GM19468 (cell line): Measurements from ENCODE around the gene CDK16.
A peak's percentile ranks its signal among the peaks of the same experiment; 100 is the strongest.

ENCODE experiments used
- ATAC-seq: cut with Tn5 transposase; IDR thresholded peaks from one replicate; pipeline ENCODE4 v1.9.1; 2021; ENCODE audit warnings: mild to moderate bottlenecking, moderate library complexity, moderate number of reproducible peaks; ENCODE audit not compliant: unreplicated experiment; ENCODE audit errors: extremely low read depth

CDK16 gene

DNA sequence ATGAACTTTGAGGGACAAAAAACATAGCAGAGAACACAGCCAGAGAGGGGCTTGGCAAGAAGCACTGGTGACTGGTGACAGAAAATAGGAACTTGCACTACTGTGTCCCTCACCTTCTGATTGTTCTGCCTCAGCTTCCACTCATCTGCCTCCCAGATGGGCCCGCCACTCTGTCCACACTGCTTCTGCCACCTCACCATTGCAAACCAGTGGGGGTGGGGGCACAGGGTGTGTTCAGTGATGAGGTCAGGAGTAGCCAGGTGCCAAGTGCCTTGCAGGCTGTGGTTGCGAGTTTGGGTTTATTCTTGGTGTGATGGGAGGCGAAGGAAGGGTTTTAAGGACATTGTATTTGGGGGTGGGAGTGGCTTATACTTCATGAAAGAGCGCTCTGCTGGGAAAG lies 34.0 kb upstream of the CDK16 start:
- ATAC-seq = no peak

DNA sequence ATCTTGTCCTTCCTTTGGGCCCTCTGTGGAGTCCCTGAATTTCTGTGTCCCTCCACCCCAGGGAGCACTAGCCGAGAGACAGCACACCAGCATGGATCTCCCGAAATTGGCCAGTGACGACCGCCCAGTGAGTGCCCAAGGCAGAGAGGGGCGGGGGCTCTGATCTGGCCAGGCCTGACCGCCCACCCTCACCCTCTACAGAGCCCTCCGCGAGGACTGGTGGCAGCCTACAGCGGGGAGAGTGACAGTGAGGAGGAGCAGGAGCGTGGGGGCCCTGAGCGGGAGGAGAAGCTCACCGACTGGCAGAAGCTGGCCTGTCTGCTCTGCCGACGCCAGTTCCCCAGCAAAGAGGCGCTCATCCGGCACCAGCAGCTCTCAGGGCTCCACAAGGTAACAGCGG lies 33.2 kb upstream of the CDK16 start:
- ATAC-seq = no peak

DNA sequence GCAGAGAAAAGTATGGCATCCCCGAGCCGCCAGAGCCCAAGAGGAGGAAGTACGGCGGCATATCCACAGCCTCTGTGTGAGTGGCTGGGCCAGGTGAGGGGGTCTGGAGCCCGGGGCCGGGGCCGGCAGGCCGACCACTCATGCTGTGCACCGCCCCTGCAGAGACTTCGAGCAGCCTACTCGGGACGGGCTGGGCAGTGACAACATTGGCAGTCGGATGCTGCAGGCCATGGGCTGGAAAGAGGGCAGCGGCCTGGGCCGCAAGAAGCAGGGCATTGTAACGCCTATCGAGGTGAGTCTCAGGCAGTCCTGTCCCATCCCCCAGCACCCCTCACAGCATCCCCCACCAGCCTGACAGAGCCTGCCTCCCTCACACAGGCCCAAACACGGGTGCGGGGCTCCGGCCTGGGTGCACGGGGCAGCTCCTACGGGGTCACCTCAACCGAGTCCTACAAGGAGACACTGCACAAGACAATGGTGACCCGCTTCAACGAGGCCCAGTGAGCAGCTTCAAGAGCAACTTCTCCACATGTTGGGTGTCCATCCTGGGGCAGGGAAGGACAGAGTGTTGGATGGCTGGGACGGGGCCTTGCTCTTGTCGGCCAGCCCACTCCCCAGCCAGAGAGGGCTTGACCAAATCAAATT lies 32.3 kb upstream of the CDK16 start:
- ATAC-seq = no peak

DNA sequence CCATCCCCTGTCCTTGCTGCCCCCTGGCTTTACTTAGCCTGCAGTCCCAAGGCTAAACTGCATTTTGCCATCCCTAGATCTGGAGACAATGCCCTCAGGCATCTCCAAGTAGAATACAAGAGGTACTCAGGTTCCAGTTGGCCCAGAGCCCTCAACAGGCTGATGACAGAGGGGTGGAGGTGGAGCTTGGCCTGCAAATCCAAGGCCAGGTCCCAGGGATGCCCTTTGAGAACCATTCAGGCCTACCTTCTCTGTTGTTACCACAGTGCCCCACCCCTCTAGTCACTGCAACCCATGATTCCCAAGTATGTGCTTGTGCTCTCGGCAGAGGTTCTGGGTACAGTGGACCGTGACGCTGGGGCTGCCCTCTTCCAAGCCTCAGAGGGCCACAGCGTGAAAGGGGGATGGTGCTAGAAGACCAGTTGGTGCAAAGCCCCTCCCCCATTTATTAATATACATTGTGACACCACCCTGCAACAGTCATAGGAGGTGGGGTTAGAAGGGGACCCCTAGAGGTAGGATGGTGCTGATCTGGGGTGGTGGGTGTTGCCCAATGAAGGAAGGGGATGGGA lies 31.3 kb upstream of the CDK16 start:
- no peak for ATAC-seq

DNA sequence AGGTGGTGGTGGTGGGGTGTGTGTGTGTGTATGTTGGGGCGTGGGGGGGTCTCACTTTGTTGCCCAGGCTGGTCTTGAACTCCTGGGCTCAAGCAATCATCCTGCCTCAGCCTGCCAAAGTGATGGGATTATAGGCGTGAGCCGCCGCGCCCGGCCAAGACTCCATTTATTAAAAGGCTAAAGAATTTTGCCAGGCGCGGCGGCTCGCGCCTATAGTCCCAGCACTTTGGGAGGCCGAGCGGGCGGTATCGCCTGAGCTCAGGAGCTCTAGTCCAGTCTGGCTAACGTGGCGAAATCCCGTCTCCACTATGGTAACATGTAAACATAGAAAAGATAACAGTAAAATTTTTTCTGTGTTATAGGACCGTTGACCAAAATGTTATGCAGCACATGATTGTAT lies 28.6 kb upstream of the CDK16 start:
- ATAC-seq = no peak

DNA sequence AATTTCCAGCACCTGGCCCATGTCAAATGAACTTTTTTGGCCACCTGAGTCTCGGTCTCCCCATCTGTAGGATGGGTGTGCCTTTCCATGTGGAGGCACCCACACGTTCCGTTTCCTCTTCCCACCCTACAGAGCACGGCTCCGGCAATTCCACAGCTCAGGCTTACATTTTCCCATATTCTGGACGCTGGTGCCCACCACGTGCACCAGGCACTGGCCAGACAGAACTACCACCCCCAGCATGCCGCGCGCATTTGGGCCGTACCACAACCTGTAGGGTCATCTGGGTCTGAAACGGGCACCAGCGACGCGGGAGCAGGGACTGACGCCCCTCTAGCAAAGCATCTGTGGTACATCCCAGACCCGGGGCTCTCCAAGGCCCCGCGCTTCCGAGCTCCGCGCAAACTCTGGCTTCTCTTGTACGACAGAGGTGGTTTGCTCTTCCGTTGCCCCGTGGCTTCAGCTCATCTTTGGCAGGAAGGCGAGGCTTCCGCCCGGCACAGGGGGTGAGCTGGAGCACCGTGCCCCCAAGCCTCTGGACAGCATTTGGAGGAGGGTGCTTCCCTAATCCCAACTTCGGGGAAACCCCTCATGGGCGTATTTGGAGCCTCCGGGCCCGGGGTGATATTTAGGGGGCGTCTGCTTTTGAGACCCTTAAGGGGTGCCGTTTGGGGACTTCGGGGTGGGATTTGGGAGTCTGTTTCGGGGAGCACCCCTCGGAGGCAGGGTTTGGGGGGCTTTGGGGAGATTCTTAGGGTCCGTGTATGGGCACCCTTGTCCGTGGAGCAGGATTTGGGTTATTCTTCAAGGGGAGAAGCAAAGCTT lies 27.8 kb upstream of the CDK16 start:
- ATAC-seq = peak; percentile 39

DNA sequence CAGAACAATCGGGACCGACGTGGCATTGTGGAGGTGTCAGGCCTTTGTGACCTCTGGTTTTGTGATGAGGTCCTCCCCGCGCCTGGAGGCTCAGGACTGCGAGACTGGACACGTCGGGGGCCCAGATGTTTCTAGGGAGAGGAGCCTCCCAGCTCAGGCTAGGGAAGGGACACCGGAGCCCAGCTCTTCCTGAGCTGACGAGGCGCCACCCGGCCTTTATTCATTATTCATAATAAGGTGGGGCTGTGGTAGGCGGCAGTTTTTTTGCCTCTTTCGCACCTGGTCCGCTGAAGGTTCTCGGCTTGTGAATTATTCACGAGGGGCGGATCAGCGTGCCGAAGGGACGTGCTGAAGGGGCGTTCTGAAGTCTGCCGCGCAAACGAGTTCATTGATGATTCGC lies 27.1 kb upstream of the CDK16 start:
- no peak for ATAC-seq

DNA sequence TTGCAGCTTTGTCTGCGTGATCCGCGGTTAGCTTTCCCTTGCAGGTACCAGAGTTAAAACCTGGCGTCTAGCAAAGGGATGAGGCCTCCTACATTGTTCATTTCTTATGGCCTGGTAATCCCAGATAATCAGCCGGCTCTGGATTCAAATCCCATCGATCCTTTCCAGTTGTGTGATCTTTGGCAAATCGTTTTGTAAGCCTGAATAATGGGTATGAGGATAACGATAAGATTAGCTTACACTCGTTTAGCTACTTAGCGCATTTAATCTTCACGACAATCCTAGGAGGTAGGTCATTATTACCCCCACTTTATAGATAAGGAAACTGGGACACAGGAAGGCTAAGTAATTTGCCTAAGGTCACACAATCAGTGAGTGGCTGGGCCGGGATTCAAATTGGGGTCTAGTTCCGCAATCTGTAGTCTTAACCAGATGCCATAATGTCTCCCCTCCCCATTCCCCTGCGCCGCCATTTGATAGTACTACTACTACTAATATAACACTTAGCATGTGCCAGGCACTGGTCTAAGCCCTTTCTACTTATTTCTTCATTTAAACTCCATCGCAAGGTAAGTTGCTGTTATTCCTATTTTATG lies 26.6 kb upstream of the CDK16 start:
- ATAC-seq = no peak

DNA sequence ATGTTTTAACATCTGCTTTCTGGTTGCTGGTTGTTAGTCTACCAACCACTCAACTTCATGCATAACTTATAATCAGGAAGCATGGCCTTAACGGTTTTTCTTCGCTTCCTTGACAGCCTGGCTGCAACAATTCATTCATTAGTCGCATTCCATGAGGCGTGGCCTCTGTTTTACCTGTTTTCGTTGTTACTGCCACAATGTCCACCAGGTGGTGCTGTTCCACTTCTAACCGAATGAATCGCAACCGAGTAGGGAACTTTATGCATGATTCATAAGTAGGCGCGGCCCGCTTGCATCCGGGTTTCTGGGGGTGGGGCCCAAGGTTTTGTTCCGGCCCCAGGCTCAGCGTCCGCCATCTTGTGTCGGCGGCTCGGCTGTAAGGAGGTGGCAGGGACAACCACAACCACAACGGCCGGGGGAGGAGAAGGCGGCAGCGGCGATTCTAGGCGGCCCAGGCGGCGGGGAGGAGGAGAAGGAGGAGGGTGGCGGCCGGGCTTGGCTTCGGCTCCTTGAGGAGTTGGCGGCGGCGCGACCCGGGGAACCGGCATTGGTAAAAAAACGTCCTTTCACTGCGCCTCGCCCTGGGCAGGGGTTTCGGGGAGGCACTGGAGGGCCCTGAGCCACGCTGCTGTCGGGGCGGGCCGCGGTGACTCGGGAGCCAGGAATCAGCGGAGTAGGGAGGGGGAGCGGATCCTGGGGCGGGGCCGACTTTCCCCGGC lies 24.8 kb upstream of the CDK16 start, which contains the start of gene UBA1:
TSS of gene UBA1 (plus strand) at position 355 of the 719 bp plus-strand sequence. CDS start 4,974 bp downstream, outside the sequence.
- ATAC-seq = peak; percentile 66

DNA sequence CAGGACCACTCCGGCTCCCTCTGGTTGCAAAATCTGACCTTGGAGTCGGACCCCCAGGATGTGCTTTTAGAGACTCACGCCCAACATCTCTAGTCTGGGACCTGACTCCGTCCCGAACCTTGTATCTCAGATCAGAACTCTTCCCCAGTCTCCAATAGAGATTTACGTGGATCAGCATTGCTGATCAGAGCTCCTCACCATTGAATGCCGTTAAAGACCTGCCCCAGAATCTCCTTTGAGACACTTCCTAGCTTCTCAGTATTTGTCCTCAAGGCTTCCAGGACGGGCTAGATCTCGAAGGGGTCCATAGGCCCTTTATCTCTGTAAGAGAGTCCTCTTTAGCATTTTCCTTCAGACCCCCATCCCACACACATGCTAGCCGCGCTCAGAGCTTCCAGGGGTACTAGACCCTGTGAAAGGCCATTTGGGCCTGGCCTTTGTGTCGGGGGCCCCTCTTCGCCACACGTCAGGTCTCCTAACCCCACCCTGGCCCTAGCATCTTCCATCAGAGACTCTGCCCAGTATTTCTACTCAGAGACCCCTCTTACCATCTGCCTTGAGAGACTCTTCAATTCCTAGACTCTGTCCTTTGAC lies 24.2 kb upstream of the CDK16 start:
- ATAC-seq = no peak

DNA sequence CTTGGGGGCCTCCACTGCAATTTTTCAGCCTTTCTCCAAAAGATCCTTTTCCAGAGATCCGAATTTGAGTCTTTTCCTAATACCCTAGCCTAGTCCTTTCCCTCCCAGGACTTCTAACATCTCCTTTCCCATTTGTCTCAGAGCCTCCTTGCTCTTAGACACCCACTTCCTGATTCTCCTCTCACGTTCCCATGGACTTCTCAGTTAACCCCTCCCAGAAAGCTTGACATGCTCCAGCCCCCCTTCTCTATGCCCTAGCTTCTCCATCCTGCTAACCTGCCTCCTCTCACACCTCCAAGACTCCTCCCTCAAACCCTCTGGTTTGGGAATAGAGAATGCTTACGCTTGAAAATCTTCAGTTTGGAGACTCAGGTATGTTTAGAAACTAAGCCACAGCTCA lies 22.4 kb upstream of the CDK16 start:
- no peak for ATAC-seq

DNA sequence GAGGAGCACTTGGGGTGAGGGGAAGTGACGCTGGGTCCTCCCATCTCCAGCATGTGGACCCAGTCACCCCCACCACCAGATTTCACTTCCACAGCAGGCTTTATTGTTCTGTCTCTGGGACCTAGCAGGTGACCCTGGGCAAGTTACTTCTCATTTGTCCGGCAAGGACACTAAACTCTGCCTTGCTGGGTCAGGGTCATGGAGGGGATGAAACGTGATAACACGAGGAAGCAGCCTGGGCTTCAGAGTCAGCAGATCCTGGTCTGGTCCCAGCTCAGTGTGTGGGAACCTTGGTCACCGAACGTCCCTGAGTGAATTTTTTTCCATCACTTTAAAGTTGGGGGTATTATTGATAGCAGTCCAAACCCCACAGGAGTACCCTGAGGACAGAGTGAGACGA lies 21.0 kb upstream of the CDK16 start:
- ATAC-seq = no peak

DNA sequence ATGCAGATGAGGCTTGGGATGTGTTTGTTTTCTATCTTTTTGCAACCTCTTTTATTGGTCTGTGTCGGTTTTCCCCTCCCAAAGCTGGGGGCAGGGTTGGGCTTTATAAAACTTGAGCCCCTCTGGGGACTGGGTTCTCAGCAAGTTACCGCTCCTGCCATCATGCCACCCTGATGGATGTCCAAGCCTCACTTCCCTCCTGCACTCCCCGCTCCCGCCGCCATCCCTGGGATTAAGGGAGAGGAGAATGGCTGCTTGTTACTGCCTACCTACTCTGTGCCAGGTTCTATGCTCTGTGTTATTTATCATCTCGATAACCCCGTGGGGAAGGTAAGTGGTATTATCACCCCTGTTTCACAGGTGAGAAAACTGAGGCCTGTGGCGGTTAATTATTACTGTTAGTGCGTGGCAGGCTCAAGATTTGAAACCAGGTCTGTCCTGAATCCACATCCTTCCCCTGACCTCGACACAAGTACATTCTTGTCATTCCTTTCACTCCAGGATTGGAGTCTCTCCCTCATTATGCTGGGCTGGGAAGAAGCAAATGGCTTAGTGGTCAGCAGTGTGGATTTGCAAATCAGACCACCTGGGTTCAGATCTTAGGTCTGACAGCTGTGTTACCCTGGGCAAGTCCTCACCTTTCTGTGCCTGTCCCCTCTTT lies 20.3 kb upstream of the CDK16 start:
- ATAC-seq = no peak

DNA sequence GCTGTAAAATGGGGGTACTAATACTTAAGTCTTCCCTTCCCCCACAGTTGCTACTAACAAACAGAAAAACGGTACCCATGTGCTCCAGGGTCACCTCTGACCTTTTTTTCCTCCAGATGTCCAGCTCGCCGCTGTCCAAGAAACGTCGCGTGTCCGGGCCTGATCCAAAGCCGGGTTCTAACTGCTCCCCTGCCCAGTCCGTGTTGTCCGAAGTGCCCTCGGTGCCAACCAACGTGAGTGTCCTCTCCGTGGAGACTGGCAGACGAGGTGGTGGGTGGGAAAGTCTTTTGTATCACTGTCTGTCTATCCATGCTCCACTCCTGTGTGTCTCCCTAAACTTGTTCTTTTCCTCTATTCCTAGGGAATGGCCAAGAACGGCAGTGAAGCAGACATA lies 19.8 kb upstream of the CDK16 start:
- ATAC-seq = no peak

DNA sequence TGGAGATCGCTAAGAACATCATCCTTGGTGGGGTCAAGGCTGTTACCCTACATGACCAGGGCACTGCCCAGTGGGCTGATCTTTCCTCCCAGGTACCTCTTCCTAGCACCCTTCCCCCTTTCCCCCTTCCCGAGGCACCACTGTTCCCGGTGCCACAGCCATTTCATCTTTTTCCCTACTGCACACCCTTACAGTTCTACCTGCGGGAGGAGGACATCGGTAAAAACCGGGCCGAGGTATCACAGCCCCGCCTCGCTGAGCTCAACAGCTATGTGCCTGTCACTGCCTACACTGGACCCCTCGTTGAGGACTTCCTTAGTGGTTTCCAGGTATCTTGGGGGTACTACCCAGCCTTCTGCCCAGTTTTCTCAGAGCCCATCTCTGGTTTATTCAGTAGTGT lies 19.2 kb upstream of the CDK16 start:
- ATAC-seq = no peak

DNA sequence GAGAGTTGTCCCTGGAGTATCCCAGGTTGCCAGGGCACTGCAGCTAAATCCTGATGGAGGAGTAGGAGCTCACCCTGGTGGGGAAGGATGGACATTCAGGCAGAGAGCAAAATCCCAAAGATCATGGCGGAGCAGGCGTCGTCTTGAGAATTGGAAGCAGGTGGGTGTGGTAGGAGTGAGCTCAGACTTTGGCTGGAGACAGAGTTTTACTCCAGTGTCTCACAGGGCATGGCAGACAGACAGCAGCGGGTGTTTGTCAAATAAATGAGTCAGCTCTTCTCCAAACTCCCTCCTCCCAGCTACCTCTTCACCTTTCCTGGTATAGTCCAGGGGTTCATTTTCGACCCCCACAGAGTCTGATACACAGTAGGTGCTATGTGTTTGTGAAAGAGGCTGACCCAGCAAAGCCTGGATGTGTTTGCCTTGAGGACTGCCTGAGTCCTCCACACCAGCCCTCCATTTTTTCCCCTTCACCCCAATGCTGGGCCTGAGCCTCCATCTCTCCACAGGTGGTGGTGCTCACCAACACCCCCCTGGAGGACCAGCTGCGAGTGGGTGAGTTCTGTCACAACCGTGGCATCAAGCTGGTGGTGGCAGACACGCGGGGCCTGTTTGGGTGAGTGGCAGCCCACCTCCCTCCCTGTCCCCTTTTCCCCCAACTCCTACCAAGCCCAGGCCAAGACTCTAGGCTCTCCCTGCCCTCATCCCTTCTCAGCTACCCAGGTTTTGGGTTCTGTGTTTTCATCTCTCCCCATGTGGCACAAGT lies 17.9 kb upstream of the CDK16 start:
- no peak for ATAC-seq

DNA sequence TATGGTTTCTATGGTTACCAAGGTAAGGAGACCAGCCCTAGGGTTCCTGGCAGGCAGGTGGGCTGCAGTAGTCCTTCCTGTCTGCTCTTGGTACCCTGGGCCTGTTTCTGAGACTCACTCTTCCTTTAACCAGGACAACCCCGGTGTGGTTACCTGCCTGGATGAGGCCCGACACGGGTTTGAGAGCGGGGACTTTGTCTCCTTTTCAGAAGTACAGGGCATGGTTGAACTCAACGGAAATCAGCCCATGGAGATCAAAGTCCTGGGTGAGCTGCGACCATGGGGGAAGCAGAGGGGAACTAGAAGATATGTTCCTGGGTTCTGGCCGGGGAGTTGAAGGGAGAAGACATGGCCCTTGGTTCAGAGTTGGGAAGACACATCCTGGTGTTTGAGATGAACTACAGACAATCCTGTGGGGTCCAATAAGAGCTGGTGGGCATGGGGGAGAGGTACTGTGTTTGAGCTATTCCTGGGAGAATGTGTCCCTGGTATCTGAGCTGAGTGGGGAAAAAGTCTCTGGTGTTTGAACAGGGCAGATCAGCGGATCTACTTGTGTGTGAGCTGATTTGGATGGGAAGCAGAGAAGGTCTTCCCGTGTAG lies 17.0 kb upstream of the CDK16 start:
- ATAC-seq = no peak

DNA sequence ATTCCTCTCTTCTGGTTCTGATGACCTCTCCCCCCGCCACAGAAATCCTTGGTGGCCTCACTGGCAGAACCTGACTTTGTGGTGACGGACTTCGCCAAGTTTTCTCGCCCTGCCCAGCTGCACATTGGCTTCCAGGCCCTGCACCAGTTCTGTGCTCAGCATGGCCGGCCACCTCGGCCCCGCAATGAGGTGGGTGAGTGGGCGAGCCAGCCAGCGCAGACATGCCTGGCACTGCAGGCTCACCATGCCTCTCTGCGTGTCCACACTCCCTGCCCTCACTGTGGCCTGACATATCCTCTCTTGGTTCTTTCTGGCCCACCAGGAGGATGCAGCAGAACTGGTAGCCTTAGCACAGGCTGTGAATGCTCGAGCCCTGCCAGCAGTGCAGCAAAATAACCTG lies 16.2 kb upstream of the CDK16 start:
- no peak for ATAC-seq
